ENCODE results near the gene SMPD3.

The SMPD3 gene

DNA sequence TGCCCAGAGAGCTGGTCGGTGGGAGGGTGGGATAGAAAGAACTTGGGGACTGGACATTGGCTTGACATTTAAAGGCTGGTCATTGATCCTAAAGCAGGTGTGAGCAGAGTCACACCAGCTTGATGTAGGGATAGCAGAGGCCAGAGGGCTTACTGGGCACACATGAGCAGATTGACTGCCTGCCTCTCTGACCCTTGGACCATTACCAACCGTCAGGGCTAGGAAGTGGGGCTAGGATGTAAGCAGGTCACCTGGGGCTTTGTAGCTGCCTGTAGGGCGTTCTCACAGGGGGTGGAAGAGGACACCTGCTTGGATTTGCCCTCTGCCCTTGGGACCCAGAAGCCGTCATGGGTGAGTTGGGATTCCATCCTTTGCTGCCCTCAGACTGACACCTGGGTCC is 11.1 kb upstream of the SMPD3 start:
- Histone ChIP-seq H3K27me3 (ENCODE audit: insufficient read depth, poor library complexity, severe bottlenecking) (no peaks in the 10 kb centered on the region), H3K27ac (replicated peaks) (no peak overlapping the region), H3K4me3 (replicated peaks; ENCODE audit: insufficient read depth, low read length) (no peak overlapping the region)
- no peak for DNase-seq (ENCODE audit: low read depth in 1 of 2, low spot score in 1 of 2)
- TF ChIP-seq, protein P1, sequence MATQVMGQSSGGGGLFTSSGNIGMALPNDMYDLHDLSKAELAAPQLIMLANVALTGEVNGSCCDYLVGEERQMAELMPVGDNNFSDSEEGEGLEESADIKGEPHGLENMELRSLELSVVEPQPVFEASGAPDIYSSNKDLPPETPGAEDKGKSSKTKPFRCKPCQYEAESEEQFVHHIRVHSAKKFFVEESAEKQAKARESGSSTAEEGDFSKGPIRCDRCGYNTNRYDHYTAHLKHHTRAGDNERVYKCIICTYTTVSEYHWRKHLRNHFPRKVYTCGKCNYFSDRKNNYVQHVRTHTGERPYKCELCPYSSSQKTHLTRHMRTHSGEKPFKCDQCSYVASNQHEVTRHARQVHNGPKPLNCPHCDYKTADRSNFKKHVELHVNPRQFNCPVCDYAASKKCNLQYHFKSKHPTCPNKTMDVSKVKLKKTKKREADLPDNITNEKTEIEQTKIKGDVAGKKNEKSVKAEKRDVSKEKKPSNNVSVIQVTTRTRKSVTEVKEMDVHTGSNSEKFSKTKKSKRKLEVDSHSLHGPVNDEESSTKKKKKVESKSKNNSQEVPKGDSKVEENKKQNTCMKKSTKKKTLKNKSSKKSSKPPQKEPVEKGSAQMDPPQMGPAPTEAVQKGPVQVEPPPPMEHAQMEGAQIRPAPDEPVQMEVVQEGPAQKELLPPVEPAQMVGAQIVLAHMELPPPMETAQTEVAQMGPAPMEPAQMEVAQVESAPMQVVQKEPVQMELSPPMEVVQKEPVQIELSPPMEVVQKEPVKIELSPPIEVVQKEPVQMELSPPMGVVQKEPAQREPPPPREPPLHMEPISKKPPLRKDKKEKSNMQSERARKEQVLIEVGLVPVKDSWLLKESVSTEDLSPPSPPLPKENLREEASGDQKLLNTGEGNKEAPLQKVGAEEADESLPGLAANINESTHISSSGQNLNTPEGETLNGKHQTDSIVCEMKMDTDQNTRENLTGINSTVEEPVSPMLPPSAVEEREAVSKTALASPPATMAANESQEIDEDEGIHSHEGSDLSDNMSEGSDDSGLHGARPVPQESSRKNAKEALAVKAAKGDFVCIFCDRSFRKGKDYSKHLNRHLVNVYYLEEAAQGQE (IDR thresholded peaks at IDR 0.05; ENCODE audit: insufficient replicate concordance, low read depth), result no peak
- TF ChIP-seq GABPA (IDR thresholded peaks at IDR 0.05; ENCODE audit: low read depth), result no peak
- no peak for TF ChIP-seq SPI1 (IDR thresholded peaks at IDR 0.05; ENCODE audit: borderline replicate concordance, low read depth)
- TF ChIP-seq POLR2AphosphoS5 (IDR thresholded peaks at IDR 0.05; ENCODE audit: low read depth), result no peak
- TF ChIP-seq CTCF (IDR thresholded peaks at IDR 0.05; ENCODE audit: insufficient read depth, low read length), result no peak

GRCh38 chr16:68458551-68458950 is 10.2 kb upstream of the SMPD3 start:
- no peak for DNase-seq (ENCODE audit: low read depth in 1 of 2, low spot score in 1 of 2)
- Histone ChIP-seq H3K27me3 (ENCODE audit: insufficient read depth, poor library complexity, severe bottlenecking) (no peaks in the 10 kb centered on the region), H3K27ac (replicated peaks) (no peak overlapping the region), H3K4me3 (replicated peaks; ENCODE audit: insufficient read depth, low read length) (no peak overlapping the region)
- TF ChIP-seq GABPA (IDR thresholded peaks at IDR 0.05; ENCODE audit: low read depth) (no peak), CTCF (IDR thresholded peaks at IDR 0.05; ENCODE audit: insufficient read depth, low read length) (no peak), POLR2AphosphoS5 (IDR thresholded peaks at IDR 0.05; ENCODE audit: low read depth) (no peak), SPI1 (IDR thresholded peaks at IDR 0.05; ENCODE audit: borderline replicate concordance, low read depth) (no peak)
- TF ChIP-seq, protein P1 (IDR thresholded peaks at IDR 0.05; ENCODE audit: insufficient replicate concordance, low read depth), result no peak

DNA sequence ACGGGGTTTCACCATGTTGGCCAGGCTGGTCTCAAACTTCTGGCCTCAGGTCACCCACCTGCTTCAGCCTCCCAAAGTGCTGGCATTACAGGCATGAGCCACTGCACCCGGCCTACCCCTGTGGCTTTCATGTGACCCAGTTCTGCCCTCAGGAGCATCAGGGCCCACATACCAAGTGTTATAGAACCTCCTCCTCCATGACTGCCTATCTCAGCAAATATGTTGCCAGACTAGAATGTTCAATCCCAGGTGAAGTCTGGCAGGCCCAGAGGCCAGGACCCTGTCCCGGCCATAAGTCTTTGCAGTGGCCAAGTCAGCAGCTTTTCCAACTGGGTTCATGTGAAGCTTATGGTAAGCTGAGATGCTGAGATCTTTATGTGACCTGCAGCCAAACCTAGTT is 9.8 kb upstream of the SMPD3 start:
- DNase-seq (ENCODE audit: low read depth in 1 of 2, low spot score in 1 of 2), result no peak
- Histone ChIP-seq H3K4me3 (replicated peaks; ENCODE audit: insufficient read depth, low read length) (no peak overlapping the region), H3K27ac (replicated peaks) (no peak overlapping the region), H3K27me3 (ENCODE audit: insufficient read depth, poor library complexity, severe bottlenecking) (no peaks in the 10 kb centered on the region)
- TF ChIP-seq POLR2AphosphoS5 (IDR thresholded peaks at IDR 0.05; ENCODE audit: low read depth), result no peak
- TF ChIP-seq GABPA (IDR thresholded peaks at IDR 0.05; ENCODE audit: low read depth), result no peak
- TF ChIP-seq SPI1 (IDR thresholded peaks at IDR 0.05; ENCODE audit: borderline replicate concordance, low read depth), result no peak
- TF ChIP-seq CTCF (IDR thresholded peaks at IDR 0.05; ENCODE audit: insufficient read depth, low read length), result no peak
- TF ChIP-seq, protein P1 (IDR thresholded peaks at IDR 0.05; ENCODE audit: insufficient replicate concordance, low read depth), result no peak

All from HL-60 (cell line).